Panc1 (cell line): ENCODE data around the gene BATF3. TPM values are rescaled to one million over a fixed set of nuclear protein-coding genes. Genes with fewer than 3 reads are reported as not detected.

Source experiments
- ATAC-seq: fragments of 200-7000 bp; cut with Tn5 transposase; 2 replicates; pipeline ENCODE4 v1.9.1; 2020; ENCODE audit warnings: mild to moderate bottlenecking, moderate library complexity
- BruUV-seq: library from RNA; stranded (reverse); fragments of 400-500 nt; replicated peaks from 2 replicates; lab custom pipeline; 2021; lab: Mats Ljungman, UMichigan
- CTCF ChIA-PET: fragments of 300-600 bp; sonication (Branson Sonifier 250); formaldehyde crosslinking; loops from one replicate; lab custom pipeline; 2022; ENCODE audit warnings: antibody characterized with exemption; lab: Charles Lee
- POLR2A ChIA-PET: fragments of 300-600 bp; sonication (Branson Sonifier 250); formaldehyde crosslinking; loops from one replicate; lab custom pipeline; 2022; ENCODE audit warnings: antibody characterized with exemption; lab: Charles Lee
- DNase-seq: peaks from one replicate; pipeline ENCODE4 v3.0.0-alpha.2; 2010; ENCODE audit warnings: low read depth, low spot score
- H3K27ac ChIP-seq: 2 replicates; pipeline ENCODE4 v1.5.1; 2011; ENCODE audit warnings: mild to moderate bottlenecking, low read length, inconsistent platforms
- H3K27me3 ChIP-seq: fragments of 200-500 bp; sonication (Bioruptor generic); 2 replicates; pipeline ENCODE4 v1.6.0; 2014; ENCODE audit warnings: low read length, inconsistent platforms; ENCODE audit not compliant: control insufficient read depth, insufficient read depth
- H3K36me3 ChIP-seq: fragments of 200-500 bp; sonication (Bioruptor generic); 2 replicates; pipeline ENCODE4 v1.5.1; 2014; ENCODE audit warnings: inconsistent platforms, mild to moderate bottlenecking, low read length, moderate library complexity; ENCODE audit not compliant: control insufficient read depth, insufficient read depth
- H3K4me1 ChIP-seq: 2 replicates; pipeline ENCODE4 v1.5.1; 2011; ENCODE audit warnings: inconsistent platforms, mild to moderate bottlenecking, low read length, moderate library complexity; ENCODE audit not compliant: control insufficient read depth, insufficient read depth
- H3K4me3 ChIP-seq, 2 experiments: 2 replicates each; pipeline ENCODE4 v1.5.1; 2011 to 2012; ENCODE audit warnings: low read depth in 2 of 2, low read length in 2 of 2, mild to moderate bottlenecking in 2 of 2, inconsistent platforms in 1 of 2, moderate library complexity in 1 of 2
- H3K9me3 ChIP-seq: fragments of 200-500 bp; sonication (Bioruptor generic); 2 replicates; pipeline ENCODE4 v1.5.1; 2014; ENCODE audit warnings: low read depth, mild to moderate bottlenecking, inconsistent platforms, low read length, moderate library complexity; ENCODE audit not compliant: control insufficient read depth, insufficient read depth
- CTCF ChIP-seq: fragments of 450-650 bp; IDR thresholded peaks from 2 replicates; pipeline ENCODE4 v1.5.1; 2017; ENCODE audit warnings: mild to moderate bottlenecking
- POLR2AphosphoS5 ChIP-seq: IDR thresholded peaks from 2 replicates; pipeline ENCODE4 v1.6.1; 2012; ENCODE audit warnings: mild to moderate bottlenecking, low read depth, low read length, moderate library complexity
- REST ChIP-seq, 2 experiments: IDR thresholded peaks; 2 replicates each; pipeline ENCODE4 v1.6.1; 2011 to 2012; ENCODE audit warnings: low read depth in 2 of 2, control low read depth in 1 of 2, low read length in 1 of 2, mild to moderate bottlenecking in 1 of 2, moderate library complexity in 1 of 2; ENCODE audit not compliant: insufficient read depth in 1 of 2
- SIN3A ChIP-seq: IDR thresholded peaks from 2 replicates; pipeline ENCODE4 v1.6.1; 2012; ENCODE audit warnings: low read depth, mild to moderate bottlenecking, low read length, moderate library complexity, borderline replicate concordance; ENCODE audit not compliant: insufficient read depth
- TCF7L2 ChIP-seq: IDR thresholded peaks from 2 replicates; pipeline ENCODE4 v1.6.1; 2011; ENCODE audit warnings: mild to moderate bottlenecking, low read depth, low read length, inconsistent platforms
- in situ Hi-C: cut with HindIII; loops from 2 replicates; pipeline ENCODE4 v1.10.0; 2016; ENCODE audit warnings: low sequenced_read_pairs, low pct_unique_long_range_greater_than_20kb
- intact Hi-C: fragments of 100-400 bp; cut with micrococcal nuclease; formaldehyde crosslinking; loops from one replicate; pipeline ENCODE4 v1.10.0; 2022; ENCODE audit not compliant: unreplicated experiment
- total RNA-seq: library from RNA; stranded (reverse); gene quantifications from one replicate; pipeline ENCODE4 v1.2.1, GENCODE V29; 2021; ENCODE audit not compliant: unreplicated experiment

BATF3 gene
- total RNA-seq, 1 experiment from 2014 or later, result 2.4 TPM

GRCh38 chr1:212644866-212645545 is 54.6 kb downstream of the BATF3 start:
- TF ChIP-seq CTCF, result no peak
- no peak for TF ChIP-seq POLR2AphosphoS5
- TF ChIP-seq REST (IDR thresholded peaks at IDR 0.05; ENCODE audit: insufficient read depth in 1 of 2, low read depth in 2 of 2, low read length in 1 of 2), result no peak
- TF ChIP-seq TCF7L2, result no peak
- no peak for TF ChIP-seq SIN3A
- Histone ChIP-seq H3K4me3 (no peak overlapping the region), H3K4me1 (no peaks in the 10 kb centered on the region), H3K36me3 (no peaks in the 10 kb centered on the region), H3K9me3 (no peaks in the 10 kb centered on the region), H3K27ac (no peak overlapping the region), H3K27me3 (0 out of 2 replicates have a peak, but pooled peaks cover 2% of the 10 kb centered on the region)
- in situ Hi-C loops (no loop called here), intact Hi-C loops (no loop called here)
- CTCF ChIA-PET, result no interaction called here
- ATAC-seq, result no peak
- POLR2A ChIA-PET, result no interaction called here
- DNase-seq, result no peak
- BruUV-seq, result no TSS peak

GRCh38 chr1:212643877-212644276 is 55.8 kb downstream of the BATF3 start:
- H3K4me1 ChIP-seq, result no peaks in the 10 kb centered on the region
- BruUV-seq, result no TSS peak
- ChIA-PET POLR2A (no interaction called here), CTCF (no interaction called here)
- H3K27me3 ChIP-seq, result 0 out of 2 replicates have a peak, but pooled peaks cover 2% of the 10 kb centered on the region
- H3K36me3 ChIP-seq, result no peaks in the 10 kb centered on the region
- TF ChIP-seq POLR2AphosphoS5, result no peak
- no peak for TF ChIP-seq REST (IDR thresholded peaks at IDR 0.05; ENCODE audit: insufficient read depth in 1 of 2, low read depth in 2 of 2, low read length in 1 of 2)
- no peak for TF ChIP-seq TCF7L2
- no peak for TF ChIP-seq CTCF
- TF ChIP-seq SIN3A, result no peak
- H3K9me3 ChIP-seq, result no peaks in the 10 kb centered on the region
- no peak overlapping the region for H3K4me3 ChIP-seq
- DNase-seq (no peak), ATAC-seq (no peak)
- H3K27ac ChIP-seq, result no peak overlapping the region
- in situ Hi-C loops (no loop called here), intact Hi-C loops (no loop called here)
